ENCODE results near the gene GPR78. TPM values are rescaled to one million over a fixed set of nuclear protein-coding genes. Genes with fewer than 3 reads are reported as not detected.

The GPR78 gene
- total and polyA plus RNA-seq, 2 of the 4 experiments (the other 2 are of a cell fraction), result under 0.01 to 0.10 TPM

DNA sequence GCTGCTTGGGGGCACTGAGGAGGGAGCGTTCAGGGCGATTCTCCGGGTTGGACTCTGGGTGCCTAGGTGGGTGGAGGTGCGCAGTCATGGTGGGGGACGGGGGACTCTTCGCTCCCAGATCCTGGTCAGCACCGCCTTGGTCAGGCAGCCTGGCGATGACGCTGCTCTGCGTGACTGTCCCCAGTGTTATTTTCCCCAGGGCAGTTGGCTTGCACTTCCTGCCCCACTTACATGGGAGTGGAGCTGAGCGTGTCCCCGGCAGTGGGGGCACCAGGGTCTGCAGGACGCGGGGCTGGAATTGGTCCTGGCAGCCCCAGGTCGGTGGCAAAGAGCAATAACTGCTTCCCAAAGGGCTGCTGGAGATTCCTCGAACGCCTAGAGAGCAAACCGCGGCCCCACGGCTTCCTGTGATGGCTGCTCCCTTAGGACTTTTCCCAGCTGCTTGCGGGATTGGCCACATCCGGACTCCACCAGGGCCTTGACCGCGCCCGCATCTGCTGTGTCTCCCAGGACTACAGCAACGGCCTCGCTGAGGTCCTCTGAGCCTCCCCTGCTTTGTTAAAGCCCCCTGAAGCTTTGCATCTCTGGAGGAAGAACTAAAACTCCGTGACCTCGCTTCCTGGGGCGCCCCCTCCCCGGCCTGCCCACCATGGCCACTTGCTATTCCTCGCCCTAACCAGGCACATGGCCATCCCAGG, 35.3 kb upstream of the GPR78 start:
- Histone ChIP-seq H3K27ac (ENCODE audit: insufficient read depth, low read length) (no peak overlapping the region), H3K23ac (ENCODE audit: low read depth, low read length) (no peak overlapping the region), H3K9ac (ENCODE audit: low read depth, low read length) (no peak overlapping the region), H3K14ac (replicated peaks; ENCODE audit: low read depth, low read length) (no peak overlapping the region), H3K56ac (ENCODE audit: extremely low read depth, insufficient read depth, low read length) (no peak overlapping the region), H2BK20ac (ENCODE audit: low read depth, low read length) (no peak overlapping the region), H3K79me1 (ENCODE audit: low read depth in 1 of 2, low read length in 2 of 2) (no peaks in the 10 kb centered on the region), H2AK9ac (replicated peaks; ENCODE audit: low read depth, low read length, poor library complexity) (no peak overlapping the region), H3K4me3 (ENCODE audit: insufficient read depth, low read depth, low read length) (no peak overlapping the region), H4K5ac (ENCODE audit: low read depth, low read length) (no peak overlapping the region), H2BK120ac (ENCODE audit: low read depth, low read length) (no peak overlapping the region), H4K91ac (ENCODE audit: insufficient read depth, low read depth, low read length) (no peak overlapping the region), H3K9me1 (ENCODE audit: insufficient read depth, low read length) (no peaks in the 10 kb centered on the region), H2BK15ac (ENCODE audit: low read depth, low read length) (no peak overlapping the region), H3K4me1 (ENCODE audit: control insufficient read depth, insufficient read depth, low read length) (peaks cover 2% of the 10 kb centered on the region; the same call in 1 of the 2 replicates), H3K36me3 (ENCODE audit: control insufficient read depth, insufficient read depth, low read length) (no peaks in the 10 kb centered on the region), H4K8ac (ENCODE audit: low read depth in 2 of 2, low read length in 2 of 2) (no peak overlapping the region), H2AK5ac (ENCODE audit: low read depth, low read length) (no peak overlapping the region), H3K18ac (ENCODE audit: low read depth, low read length) (no peak overlapping the region), H3K9me3 (ENCODE audit: control insufficient read depth, insufficient read depth, low read length) (no peaks in the 10 kb centered on the region), H2AFZ (replicated peaks; ENCODE audit: low read length, poor library complexity) (no peak overlapping the region), H3K4me2 (ENCODE audit: low read depth, low read length) (no peak overlapping the region), H3K27me3 (ENCODE audit: control insufficient read depth, insufficient read depth, low read length) (peaks cover 14% of the 10 kb centered on the region; the same call in 1 of the 2 replicates), H3K4ac (ENCODE audit: low read depth, low read length) (no peak overlapping the region), H2BK5ac (ENCODE audit: low read depth, low read length, poor library complexity, severe bottlenecking) (no peak overlapping the region), H4K20me1 (ENCODE audit: insufficient read depth, low read length) (no peaks in the 10 kb centered on the region)
- no TSS peak for BruUV-seq (replicated peaks)
- no peak for ATAC-seq (ENCODE audit: low read depth)
- 80% methylated on average over 31 of the region's 32 CpGs; no CpG with 5 or more reads in 1 of the 2 experiments for WGBS, 2 experiments (ENCODE audit: extremely low coverage in 2 of 2, insufficient read length in 1 of 2)
- in situ Hi-C loops (cut with MboI; ENCODE audit: low sequenced_read_pairs) (no loop called here), dilution Hi-C loops (cut with HindIII; ENCODE audit: low sequenced_read_pairs, unreplicated experiment) (no loop called here), intact Hi-C loops (cut with micrococcal nuclease) (no loop called here)
- ChIA-PET POLR2A (ENCODE audit: unreplicated experiment) (no interaction called here), CTCF (no interaction called here)
- DNase-seq, result no peak
- TF ChIP-seq CEBPB (IDR thresholded peaks at IDR 0.05; ENCODE audit: low read depth, low read length) (no peak), FOS (IDR thresholded peaks at IDR 0.05; ENCODE audit: low read depth, low read length) (no peak), RCOR1 (IDR thresholded peaks at IDR 0.05; ENCODE audit: insufficient replicate concordance, low read length) (no peak), BHLHE40 (IDR thresholded peaks at IDR 0.05; ENCODE audit: low read depth, low read length) (no peak), NFE2L2 (IDR thresholded peaks at IDR 0.05; ENCODE audit: low read depth, low read length) (no peak), MXI1 (IDR thresholded peaks at IDR 0.05; ENCODE audit: borderline replicate concordance, low read depth, low read length) (no peak), MAFK (IDR thresholded peaks at IDR 0.05; ENCODE audit: low read depth, low read length) (no peak), POLR2A (IDR thresholded peaks at IDR 0.05; ENCODE audit: low read depth, low read length) (no peak)
- TF ChIP-seq, protein P1, sequence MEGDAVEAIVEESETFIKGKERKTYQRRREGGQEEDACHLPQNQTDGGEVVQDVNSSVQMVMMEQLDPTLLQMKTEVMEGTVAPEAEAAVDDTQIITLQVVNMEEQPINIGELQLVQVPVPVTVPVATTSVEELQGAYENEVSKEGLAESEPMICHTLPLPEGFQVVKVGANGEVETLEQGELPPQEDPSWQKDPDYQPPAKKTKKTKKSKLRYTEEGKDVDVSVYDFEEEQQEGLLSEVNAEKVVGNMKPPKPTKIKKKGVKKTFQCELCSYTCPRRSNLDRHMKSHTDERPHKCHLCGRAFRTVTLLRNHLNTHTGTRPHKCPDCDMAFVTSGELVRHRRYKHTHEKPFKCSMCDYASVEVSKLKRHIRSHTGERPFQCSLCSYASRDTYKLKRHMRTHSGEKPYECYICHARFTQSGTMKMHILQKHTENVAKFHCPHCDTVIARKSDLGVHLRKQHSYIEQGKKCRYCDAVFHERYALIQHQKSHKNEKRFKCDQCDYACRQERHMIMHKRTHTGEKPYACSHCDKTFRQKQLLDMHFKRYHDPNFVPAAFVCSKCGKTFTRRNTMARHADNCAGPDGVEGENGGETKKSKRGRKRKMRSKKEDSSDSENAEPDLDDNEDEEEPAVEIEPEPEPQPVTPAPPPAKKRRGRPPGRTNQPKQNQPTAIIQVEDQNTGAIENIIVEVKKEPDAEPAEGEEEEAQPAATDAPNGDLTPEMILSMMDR (conservative IDR thresholded peaks at IDR 0.05; ENCODE audit: low read depth, low read length), result no peak
- TF ChIP-seq, protein P2, sequence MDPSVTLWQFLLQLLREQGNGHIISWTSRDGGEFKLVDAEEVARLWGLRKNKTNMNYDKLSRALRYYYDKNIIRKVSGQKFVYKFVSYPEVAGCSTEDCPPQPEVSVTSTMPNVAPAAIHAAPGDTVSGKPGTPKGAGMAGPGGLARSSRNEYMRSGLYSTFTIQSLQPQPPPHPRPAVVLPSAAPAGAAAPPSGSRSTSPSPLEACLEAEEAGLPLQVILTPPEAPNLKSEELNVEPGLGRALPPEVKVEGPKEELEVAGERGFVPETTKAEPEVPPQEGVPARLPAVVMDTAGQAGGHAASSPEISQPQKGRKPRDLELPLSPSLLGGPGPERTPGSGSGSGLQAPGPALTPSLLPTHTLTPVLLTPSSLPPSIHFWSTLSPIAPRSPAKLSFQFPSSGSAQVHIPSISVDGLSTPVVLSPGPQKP (IDR thresholded peaks at IDR 0.05; ENCODE audit: borderline replicate concordance, low read depth, low read length), result no peak

Measured in IMR-90 (cell line).